ENCODE measurements around the gene ZNF598. TPM values are rescaled to one million over a fixed set of nuclear protein-coding genes. Genes with fewer than 3 reads are reported as not detected.
A peak's percentile ranks its signal among the peaks of the same experiment; 100 is the strongest.

ZNF598 gene
- total and polyA plus RNA-seq, 2 donors = 6.3 to 38.4 TPM

- WGBS = 83% methylated on average over 21 of the region's 21 CpGs
- H3K36me3 ChIP-seq (ENCODE audit: insufficient read depth) = no peaks in the 10 kb centered on the region
- DNase-seq (ENCODE audit: extremely low spot score) = no peak
- H3K4me3 ChIP-seq (ENCODE audit: low read depth, low read length) = no peak overlapping the region
- H3K27ac ChIP-seq (ENCODE audit: low read depth) = no peak overlapping the region
- H3K4me1 ChIP-seq (ENCODE audit: insufficient read depth) = no peaks in the 10 kb centered on the region
Measured at GRCh38 chr16:2045965-2046892, 36.6 kb upstream of the ZNF598 start.

- H3K27ac ChIP-seq (ENCODE audit: low read depth) = no peak overlapping the region
- 89% methylated on average over 22 of the region's 22 CpGs for WGBS
Measured at GRCh38 chr16:2044541-2044940, 34.9 kb upstream of the ZNF598 start.

GRCh38 chr16:2043667-2044451, 34.2 kb upstream of the ZNF598 start:
- H3K4me3 ChIP-seq (ENCODE audit: low read depth, low read length) = no peak overlapping the region
- peaks cover 2% of the 10 kb centered on the region for H3K4me1 ChIP-seq (ENCODE audit: insufficient read depth)
- no peak for DNase-seq (ENCODE audit: extremely low spot score)
- WGBS = 71% methylated on average over 26 of the region's 26 CpGs
- no peaks in the 10 kb centered on the region for H3K36me3 ChIP-seq (ENCODE audit: insufficient read depth)
- H3K27ac ChIP-seq (ENCODE audit: low read depth) = no peak overlapping the region

More at GRCh38 chr16:2044541-2044940, 34.9 kb upstream of the ZNF598 start:
- no peak for DNase-seq (ENCODE audit: extremely low spot score)
- no peaks in the 10 kb centered on the region for H3K36me3 ChIP-seq (ENCODE audit: insufficient read depth)
- no peak overlapping the region for H3K4me3 ChIP-seq (ENCODE audit: low read depth, low read length)
- peaks cover 2% of the 10 kb centered on the region for H3K4me1 ChIP-seq (ENCODE audit: insufficient read depth)

- DNase-seq (ENCODE audit: extremely low spot score) = no peak
- Histone ChIP-seq H3K27ac (ENCODE audit: low read depth) (no peak overlapping the region), H3K4me1 (ENCODE audit: insufficient read depth) (peaks cover 2% of the 10 kb centered on the region), H3K4me3 (ENCODE audit: low read depth, low read length) (no peak overlapping the region), H3K36me3 (ENCODE audit: insufficient read depth) (no peaks in the 10 kb centered on the region)
- WGBS = 83% methylated on average over 11 of the region's 11 CpGs
Measured at GRCh38 chr16:2042986-2043666, 33.5 kb upstream of the ZNF598 start.

- no peak overlapping the region for H3K4me3 ChIP-seq (ENCODE audit: low read depth, low read length)
- peak overlapping the region; percentile 74 for H3K27ac ChIP-seq (ENCODE audit: low read depth)
- no peaks in the 10 kb centered on the region for H3K36me3 ChIP-seq (ENCODE audit: insufficient read depth)
- DNase-seq (ENCODE audit: extremely low spot score) = no peak
- peaks cover 2% of the 10 kb centered on the region for H3K4me1 ChIP-seq (ENCODE audit: insufficient read depth)
- WGBS = 68% methylated on average over 22 of the region's 22 CpGs
Measured at GRCh38 chr16:2042171-2042985, 32.8 kb upstream of the ZNF598 start.

GRCh38 chr16:2040787-2041522, 31.3 kb upstream of the ZNF598 start:
- Histone ChIP-seq H3K27ac (ENCODE audit: low read depth) (peak overlapping the region; percentile 82), H3K4me1 (ENCODE audit: insufficient read depth) (peaks cover 2% of the 10 kb centered on the region), H3K4me3 (ENCODE audit: low read depth, low read length) (no peak overlapping the region), H3K36me3 (ENCODE audit: insufficient read depth) (no peaks in the 10 kb centered on the region)
- WGBS = 73% methylated on average over 20 of the region's 20 CpGs
- DNase-seq (ENCODE audit: extremely low spot score) = no peak

GRCh38 chr16:2040041-2040786, 30.6 kb upstream of the ZNF598 start:
- DNase-seq (ENCODE audit: extremely low spot score) = no peak
- H3K27ac ChIP-seq (ENCODE audit: low read depth) = peak overlapping the region; percentile 82
- peaks cover 2% of the 10 kb centered on the region for H3K4me1 ChIP-seq (ENCODE audit: insufficient read depth)
- WGBS = 71% methylated on average over 24 of the region's 24 CpGs
- no peak overlapping the region for H3K4me3 ChIP-seq (ENCODE audit: low read depth, low read length)
- H3K36me3 ChIP-seq (ENCODE audit: insufficient read depth) = no peaks in the 10 kb centered on the region

GRCh38 chr16:2039274-2040031, 29.8 kb upstream of the ZNF598 start:
- WGBS = 35% methylated on average over 29 of the region's 29 CpGs
- H3K4me3 ChIP-seq (ENCODE audit: low read depth, low read length) = no peak overlapping the region
- peak overlapping the region; percentile 95 for H3K27ac ChIP-seq (ENCODE audit: low read depth)

GRCh38 chr16:2038382-2039231, 29.0 kb upstream of the ZNF598 start:
- no peaks in the 10 kb centered on the region for H3K36me3 ChIP-seq (ENCODE audit: insufficient read depth)
- DNase-seq (ENCODE audit: extremely low spot score) = peak; percentile 56
- no peak overlapping the region for H3K4me3 ChIP-seq (ENCODE audit: low read depth, low read length)
- H3K4me1 ChIP-seq (ENCODE audit: insufficient read depth) = peaks cover 4% of the 10 kb centered on the region
- peak overlapping the region; percentile 95 for H3K27ac ChIP-seq (ENCODE audit: low read depth)
- 45% methylated on average over 41 of the region's 41 CpGs for WGBS

More at GRCh38 chr16:2039274-2040031, 29.8 kb upstream of the ZNF598 start:
- H3K4me1 ChIP-seq (ENCODE audit: insufficient read depth) = peaks cover 4% of the 10 kb centered on the region
- H3K36me3 ChIP-seq (ENCODE audit: insufficient read depth) = no peaks in the 10 kb centered on the region
- DNase-seq (ENCODE audit: extremely low spot score) = peak; percentile 83

GRCh38 chr16:2037647-2038381, 28.2 kb upstream of the ZNF598 start:
- no peak for DNase-seq (ENCODE audit: extremely low spot score)
- H3K4me3 ChIP-seq (ENCODE audit: low read depth, low read length) = no peak overlapping the region
- H3K4me1 ChIP-seq (ENCODE audit: insufficient read depth) = peaks cover 4% of the 10 kb centered on the region
- no peaks in the 10 kb centered on the region for H3K36me3 ChIP-seq (ENCODE audit: insufficient read depth)
- peak overlapping the region; percentile 95 for H3K27ac ChIP-seq (ENCODE audit: low read depth)
- 63% methylated on average over 29 of the region's 29 CpGs for WGBS
